Esophagus muscularis mucosa (tissue), 4 donors: ENCODE data around the gene MPL. TPM values are rescaled to one million over a fixed set of nuclear protein-coding genes. Genes with fewer than 3 reads are reported as not detected.
A peak's percentile ranks its signal among the peaks of the same experiment; 100 is the strongest.

Source experiments
- DNase-seq: peaks from one replicate; pipeline ENCODE4 v3.0.0-alpha.2; 2017; ENCODE audit errors: extremely low spot score
- H3K27ac ChIP-seq, 4 donors: fragments of 200-600 bp; sonication (generic); replicated peaks in 1 of 4; 1 replicate in 3 of 4; 2 replicates in 1 of 4; pipeline ENCODE4 v1.5.1; 2016 to 2019; ENCODE audit warnings: mild to moderate bottlenecking in 1 of 4
- H3K27me3 ChIP-seq, 4 donors: fragments of 200-600 bp; sonication (generic); one replicate each; pipeline versions ENCODE4 v1.5.1 to v1.6.0; 2016 to 2019
- H3K36me3 ChIP-seq, 4 donors: fragments of 200-600 bp; sonication (generic); one replicate each; pipeline ENCODE4 v1.5.1; 2016 to 2019
- H3K4me1 ChIP-seq, 4 donors: fragments of 200-600 bp; sonication (generic); one replicate each; pipeline ENCODE4 v1.5.1; 2016 to 2019
- H3K4me3 ChIP-seq, 4 donors: fragments of 200-600 bp; sonication (generic); 1 replicate in 2 of 4; 2 replicates in 2 of 4; pipeline ENCODE4 v1.5.1; 2016 to 2019; ENCODE audit warnings: mild to moderate bottlenecking in 4 of 4, moderate library complexity in 1 of 4
- H3K9me3 ChIP-seq, 4 donors: fragments of 200-600 bp; sonication (generic); 1 replicate in 3 of 4; 2 replicates in 1 of 4; pipeline ENCODE4 v1.5.1; 2016 to 2019
- CTCF ChIP-seq, 3 experiments: fragments of 200-600 bp in 2 of 3; fragments of 450-650 bp in 1 of 3; sonication (generic) in 2 of 3; IDR thresholded peaks; one replicate each; pipeline ENCODE4 v1.5.1; 2017 to 2019; ENCODE audit warnings: antibody characterized with exemption in 3 of 3, mild to moderate bottlenecking in 2 of 3, moderate library complexity in 1 of 3
- EP300 ChIP-seq: sonication (generic); formaldehyde crosslinking; IDR thresholded peaks from one replicate; pipeline ENCODE4 v1.6.1; 2017; ENCODE audit warnings: antibody characterized with exemption
- POLR2A ChIP-seq: fragments of 450-650 bp; IDR thresholded peaks from one replicate; pipeline ENCODE4 v1.6.1; 2017; ENCODE audit warnings: antibody characterized with exemption, moderate library complexity, mild to moderate bottlenecking, low read depth
- POLR2AphosphoS5 ChIP-seq, 2 donors: sonication (generic); formaldehyde crosslinking; IDR thresholded peaks; one replicate each; pipeline ENCODE4 v1.6.1; 2017; ENCODE audit warnings: antibody characterized with exemption in 2 of 2
- WGBS: methylation state at CpG from one replicate; pipeline ENCODE4 v1.1.5; 2018; 5-methylcytosine and 5-hydroxymethylcytosine counted together
- intact Hi-C: fragments of 100-400 bp; cut with DNase I; formaldehyde crosslinking; loops from one replicate; pipeline ENCODE4 v1.15.1; 2023
- total RNA-seq, 4 donors: library from RNA; depleted of rRNA; stranded (reverse); fragments of >200 nt; gene quantifications; one replicate each; pipeline versions ENCODE4 v1.1.0 to v1.2.1, GENCODE V29; 2016

MPL gene
- total RNA-seq, 4 donors from 2014 or later: 0.13 to 0.63 TPM; not detected in 2

- WGBS: 75% methylated on average over 6 of the region's 9 CpGs
- intact Hi-C loops: no loop called here
- Histone ChIP-seq H3K27ac (no peak overlapping the region), H3K27me3 (no peaks in the 10 kb centered on the region), H3K9me3 (no peaks in the 10 kb centered on the region), H3K4me3 (no peak overlapping the region), H3K36me3 (peaks cover 30 to 56% (median 53%) of the 10 kb centered on the region in 4 donors), H3K4me1 (peaks cover 21 to 35% (median 28%) of the 10 kb centered on the region in 4 donors)
- DNase-seq: no peak
- TF ChIP-seq EP300 (no peak), CTCF (IDR thresholded peaks at IDR 0.05) (no peak)
These were observed 25.8 kb downstream of the MPL start for GRCh38 chr1:43363283-43363934.

GRCh38 chr1:43363935-43364525, 26.4 kb downstream of the MPL start:
- Histone ChIP-seq H3K27ac (no peak overlapping the region), H3K36me3 (peaks cover 30 to 56% (median 53%) of the 10 kb centered on the region in 4 donors), H3K9me3 (no peaks in the 10 kb centered on the region), H3K4me1 (peaks cover 25 to 38% (median 31%) of the 10 kb centered on the region in 4 donors), H3K4me3 (no peak overlapping the region), H3K27me3 (no peaks in the 10 kb centered on the region)
- intact Hi-C loops: no loop called here
- TF ChIP-seq CTCF (IDR thresholded peaks at IDR 0.05): no peak
- no peak for TF ChIP-seq POLR2A
- TF ChIP-seq EP300: no peak
- no peak for TF ChIP-seq POLR2AphosphoS5 (IDR thresholded peaks at IDR 0.05)
- DNase-seq: no peak
- WGBS: 79% methylated on average over 5 of the region's 5 CpGs

GRCh38 chr1:43365678-43366077, 28.1 kb downstream of the MPL start:
- DNase-seq: no peak
- H3K4me1 ChIP-seq: peaks cover 27 to 41% (median 33%) of the 10 kb centered on the region in 4 donors
- no peaks in the 10 kb centered on the region for H3K9me3 ChIP-seq
- peak overlapping the region; percentile 90 to 96 (median 94) for H3K27ac ChIP-seq
- H3K36me3 ChIP-seq: peaks cover 30 to 52% (median 51%) of the 10 kb centered on the region in 4 donors
- no peak overlapping the region for H3K4me3 ChIP-seq
- intact Hi-C loops: no loop called here
- no peaks in the 10 kb centered on the region for H3K27me3 ChIP-seq
- TF ChIP-seq POLR2AphosphoS5 (IDR thresholded peaks at IDR 0.05) (no peak), EP300 (no peak), CTCF (IDR thresholded peaks at IDR 0.05) (no peak), POLR2A (no peak)
- 89% methylated on average over 2 of the region's 2 CpGs for WGBS

- peaks cover 27 to 41% (median 33%) of the 10 kb centered on the region in 4 donors for H3K4me1 ChIP-seq
- peak overlapping the region; percentile 91 to 98 (median 93) for H3K4me3 ChIP-seq
- no peaks in the 10 kb centered on the region for H3K27me3 ChIP-seq
- intact Hi-C loops: no loop called here
- peaks cover 30 to 48% (median 47%) of the 10 kb centered on the region in 4 donors for H3K36me3 ChIP-seq
- 60% methylated on average over 11 of the region's 11 CpGs for WGBS
- no peaks in the 10 kb centered on the region for H3K9me3 ChIP-seq
- no peak for TF ChIP-seq POLR2AphosphoS5 (IDR thresholded peaks at IDR 0.05)
- TF ChIP-seq CTCF (IDR thresholded peaks at IDR 0.05): no peak
- TF ChIP-seq EP300: no peak
- TF ChIP-seq POLR2A: no peak
- DNase-seq: no peak
- peak overlapping the region; percentile 90 to 96 (median 94) for H3K27ac ChIP-seq
These were observed 28.6 kb downstream of the MPL start for GRCh38 chr1:43366179-43366578.
